Hypothalamus (tissue), 51 donors: Measurements from ENCODE around the gene CD72.
"Not testable (repeated sequence)": the region's sequence is repeated elsewhere in the genome, so short reads cannot be mapped to it uniquely, and the experiment has no call there.

ENCODE experiments used
- DNase-seq, 51 donors: peaks; one replicate each; lab custom pipeline; 2025; lab: John Stamatoyannopoulos, UW

Gene CD72

GRCh38 chr9:35599763-35600604, 18.2 kb downstream of the CD72 start:
- peak in 6 of 51 donors; percentile 12 to 32 (median 16) for DNase-seq

- DNase-seq, result no peak
Measured at GRCh38 chr9:35598866-35599590, 19.2 kb downstream of the CD72 start.

- not testable (repeated sequence) for DNase-seq
Measured at GRCh38 chr9:35596907-35597306, 21.3 kb downstream of the CD72 start.

- no peak for DNase-seq
Measured at GRCh38 chr9:35594471-35594870, 23.7 kb downstream of the CD72 start.

- DNase-seq, result no peak
Measured at GRCh38 chr9:35593581-35593980, 24.6 kb downstream of the CD72 start.

GRCh38 chr9:35588506-35588905, 29.7 kb downstream of the CD72 start:
- not testable (repeated sequence) for DNase-seq

GRCh38 chr9:35584681-35585080, 33.5 kb downstream of the CD72 start:
- not testable (repeated sequence) for DNase-seq

GRCh38 chr9:35583521-35583920, 34.7 kb downstream of the CD72 start:
- not testable (repeated sequence) for DNase-seq

- DNase-seq, result not testable (repeated sequence)
Measured at GRCh38 chr9:35579659-35580227, 38.5 kb downstream of the CD72 start.

- no peak for DNase-seq
Measured at GRCh38 chr9:35579130-35579529, 39.1 kb downstream of the CD72 start.

- DNase-seq, result no peak
Measured at GRCh38 chr9:35577486-35577885, 40.7 kb downstream of the CD72 start.

GRCh38 chr9:35575478-35575877, 42.7 kb downstream of the CD72 start:
- DNase-seq, result no peak

GRCh38 chr9:35574578-35575122, 43.6 kb downstream of the CD72 start:
- DNase-seq, result no peak

GRCh38 chr9:35570709-35571504, 47.3 kb downstream of the CD72 start:
- no peak for DNase-seq

- no peak for DNase-seq
Measured at GRCh38 chr9:35569206-35569605, 49.0 kb downstream of the CD72 start.

GRCh38 chr9:35568196-35568595, 50.0 kb downstream of the CD72 start:
- DNase-seq, result no peak

GRCh38 chr9:35566417-35566816, 51.8 kb downstream of the CD72 start:
- no peak for DNase-seq

- peak in 1 of 51 donors; percentile 16 for DNase-seq
Measured at GRCh38 chr9:35564658-35565061, 53.6 kb downstream of the CD72 start.

- DNase-seq, result peak in 8 of 51 donors; percentile 8 to 42 (median 22)
Measured at GRCh38 chr9:35563791-35564197, 54.4 kb downstream of the CD72 start.
